COLO668 (cell line): ENCODE data around the gene CORO1C.
A peak's percentile ranks its signal among the peaks of the same experiment; 100 is the strongest.

Experiments
- DNase-seq: peaks from one replicate; lab custom pipeline; 2025; ENCODE audit not compliant: unreplicated experiment; lab: John Stamatoyannopoulos, UW

CORO1C gene

GRCh38 chr12:108700833-108701541 lies 30.3 kb downstream of the CORO1C start:
- DNase-seq, result no peak

- DNase-seq, result no peak
Measured at GRCh38 chr12:108699955-108700563, 31.3 kb downstream of the CORO1C start.

- DNase-seq, result no peak
Measured at GRCh38 chr12:108697905-108698304, 33.4 kb downstream of the CORO1C start.

DNA sequence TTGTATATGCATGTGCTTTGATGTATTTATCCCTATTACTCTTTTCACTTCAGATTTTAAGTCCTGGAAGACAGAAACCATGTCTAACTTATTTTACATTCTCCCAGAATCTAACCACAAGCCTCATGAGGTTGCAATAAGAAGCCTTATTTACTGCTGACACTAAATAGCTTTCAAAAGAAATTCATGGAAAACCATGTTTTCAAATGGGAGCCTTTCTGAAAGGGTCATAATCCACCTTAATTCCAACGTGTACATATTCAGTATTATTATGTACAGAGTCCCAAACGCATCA lies 34.4 kb downstream of the CORO1C start:
- DNase-seq, result no peak

GRCh38 chr12:108696111-108696995 lies 35.0 kb downstream of the CORO1C start:
- no peak for DNase-seq

GRCh38 chr12:108694812-108695278 lies 36.5 kb downstream of the CORO1C start:
- no peak for DNase-seq

DNA sequence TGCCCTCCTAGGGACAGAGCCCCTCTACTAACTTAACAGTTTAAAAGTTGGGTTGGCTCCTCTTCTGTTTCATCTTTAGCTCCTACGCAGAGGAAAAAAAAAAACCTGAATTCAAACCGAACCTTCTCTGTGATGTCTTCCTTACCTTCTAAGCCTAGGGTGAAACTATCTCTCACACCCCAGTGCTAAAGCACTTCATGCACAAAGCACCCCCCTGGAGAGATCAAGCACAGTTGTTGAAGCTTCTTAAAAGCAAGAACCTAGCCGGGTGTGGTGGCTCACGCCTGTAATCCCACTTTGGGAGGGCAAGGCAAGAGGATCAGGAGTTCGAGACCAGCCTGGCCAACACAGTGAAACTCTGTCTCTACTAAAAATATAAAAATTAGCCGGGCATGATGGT lies 37.6 kb downstream of the CORO1C start:
- no peak for DNase-seq

GRCh38 chr12:108693186-108693730 lies 38.1 kb downstream of the CORO1C start:
- no peak for DNase-seq

DNA sequence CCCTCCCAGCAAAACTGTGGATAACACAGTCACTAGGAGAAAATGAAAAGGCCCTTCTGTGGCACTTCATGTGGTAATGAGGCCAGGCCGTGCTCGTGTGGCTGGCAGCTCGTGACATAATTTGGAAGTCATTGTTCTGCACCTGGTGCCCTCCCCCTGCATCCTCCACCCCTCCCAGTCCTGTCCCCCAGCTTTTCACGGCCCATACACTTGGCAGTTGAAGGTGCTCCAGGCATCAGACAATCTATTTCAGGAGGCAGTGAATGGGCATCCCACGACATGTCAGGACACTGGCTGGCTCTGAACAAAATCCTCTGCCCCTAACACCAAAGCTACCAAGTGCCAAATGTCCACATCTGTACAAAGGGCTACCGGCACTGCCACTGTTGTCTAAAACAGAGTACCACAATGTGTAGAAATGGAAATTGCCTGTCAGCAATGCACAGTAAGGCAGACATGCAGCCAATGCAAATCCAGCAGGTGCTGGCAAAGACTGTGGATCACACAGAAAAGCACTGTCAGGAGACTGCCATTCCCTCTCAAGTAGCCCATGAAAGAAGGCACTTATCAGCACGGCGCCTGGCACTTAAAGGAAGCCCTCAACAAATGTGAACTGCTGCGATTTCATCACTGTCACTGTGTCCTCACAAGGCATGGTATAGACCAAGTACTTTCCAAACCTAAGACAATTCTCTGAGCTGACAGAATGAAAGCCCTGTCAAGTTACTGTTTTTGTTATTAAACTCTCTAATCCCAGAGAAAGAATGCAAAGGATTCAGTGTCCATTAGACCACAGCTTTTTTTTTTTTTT lies 39.1 kb downstream of the CORO1C start:
- peak; percentile 96 for DNase-seq

DNA sequence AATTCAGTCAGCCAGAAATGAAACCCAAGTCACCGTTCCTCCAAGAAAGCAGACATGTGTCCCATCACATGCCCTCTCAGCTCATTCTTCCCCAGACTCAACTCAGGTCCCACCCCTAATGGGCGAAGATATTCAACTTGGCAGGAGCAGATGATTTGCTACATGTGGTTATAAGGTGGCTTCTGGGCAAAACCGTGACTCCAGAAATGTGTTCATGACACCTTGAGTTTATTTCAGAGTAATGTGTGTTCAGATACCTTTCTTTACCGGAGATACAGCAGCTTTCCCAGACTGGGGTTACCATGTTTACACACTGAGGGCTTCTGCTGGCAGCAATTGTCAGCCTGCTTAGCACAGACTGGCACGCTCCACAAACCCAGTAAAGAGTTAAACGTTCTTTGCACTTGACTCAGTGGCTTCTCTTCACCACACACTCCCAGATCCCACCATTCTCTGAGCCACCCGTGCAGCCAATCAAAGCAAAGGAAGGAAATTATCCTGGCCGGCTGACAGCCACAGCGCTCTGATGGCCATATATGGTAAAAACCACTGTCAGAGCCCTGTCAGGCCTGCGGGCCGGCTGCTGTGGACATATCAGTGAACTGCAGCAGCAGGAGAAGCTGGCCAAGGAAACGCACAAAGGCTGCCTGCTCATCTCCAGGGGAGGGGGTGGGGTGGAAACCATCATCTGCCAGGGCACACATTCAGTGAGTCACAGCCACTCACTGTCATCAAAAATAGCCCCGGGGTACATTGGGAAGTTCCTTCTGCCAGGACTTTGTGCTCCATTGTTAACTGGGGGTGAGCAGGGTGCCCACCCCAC lies 39.9 kb downstream of the CORO1C start:
- DNase-seq, result peak; percentile 97

DNA sequence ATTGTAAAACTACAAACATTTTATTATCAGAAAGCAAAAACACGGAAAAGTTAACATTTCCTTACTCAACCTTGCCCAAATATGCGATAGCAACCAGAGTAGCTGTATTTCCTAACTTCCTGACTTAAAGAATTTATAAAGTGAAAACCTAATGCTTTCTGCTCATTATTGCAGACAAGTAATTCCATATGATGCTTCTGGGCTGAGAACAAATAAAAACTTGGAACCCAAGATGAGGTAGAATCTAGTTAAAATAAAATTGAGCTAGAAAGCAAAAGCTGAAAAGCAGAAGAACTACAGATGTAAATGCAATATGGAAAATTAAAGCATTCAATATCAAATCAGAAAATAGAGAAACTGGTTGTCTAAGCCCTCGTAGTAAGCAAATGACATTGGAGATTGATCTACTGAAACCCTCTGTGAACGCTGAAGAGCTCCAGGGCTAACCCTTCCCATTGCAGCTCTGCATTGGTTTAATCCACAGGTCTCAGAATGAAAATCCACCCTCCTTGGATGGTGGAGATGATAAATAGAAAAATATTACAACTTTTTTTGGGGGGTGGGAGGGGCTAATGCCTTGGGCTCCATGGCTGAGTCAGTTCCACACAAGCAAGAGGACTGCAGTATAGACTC lies 40.7 kb downstream of the CORO1C start:
- DNase-seq, result no peak

DNA sequence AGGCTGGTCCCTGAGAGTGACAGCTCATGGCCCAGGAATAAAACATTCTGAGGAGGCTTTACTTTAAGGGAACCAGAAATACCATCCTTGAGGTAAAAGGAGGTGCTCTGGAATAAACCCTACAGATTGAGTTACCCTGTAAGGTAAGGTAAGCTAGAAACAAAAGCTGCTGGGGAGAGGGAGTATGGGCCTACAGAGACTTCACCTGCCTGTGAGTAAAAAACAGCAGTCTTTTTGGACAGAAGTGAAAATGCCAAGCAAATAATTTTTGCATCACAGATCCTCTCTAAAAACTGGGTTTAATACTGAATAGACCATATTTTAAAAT lies 41.2 kb downstream of the CORO1C start:
- DNase-seq, result no peak

GRCh38 chr12:108689314-108690190 lies 41.8 kb downstream of the CORO1C start:
- peak; percentile 17 for DNase-seq

GRCh38 chr12:108686780-108687179 lies 44.5 kb downstream of the CORO1C start:
- no peak for DNase-seq

- no peak for DNase-seq
Measured at GRCh38 chr12:108685469-108686260, 45.7 kb downstream of the CORO1C start.

DNA sequence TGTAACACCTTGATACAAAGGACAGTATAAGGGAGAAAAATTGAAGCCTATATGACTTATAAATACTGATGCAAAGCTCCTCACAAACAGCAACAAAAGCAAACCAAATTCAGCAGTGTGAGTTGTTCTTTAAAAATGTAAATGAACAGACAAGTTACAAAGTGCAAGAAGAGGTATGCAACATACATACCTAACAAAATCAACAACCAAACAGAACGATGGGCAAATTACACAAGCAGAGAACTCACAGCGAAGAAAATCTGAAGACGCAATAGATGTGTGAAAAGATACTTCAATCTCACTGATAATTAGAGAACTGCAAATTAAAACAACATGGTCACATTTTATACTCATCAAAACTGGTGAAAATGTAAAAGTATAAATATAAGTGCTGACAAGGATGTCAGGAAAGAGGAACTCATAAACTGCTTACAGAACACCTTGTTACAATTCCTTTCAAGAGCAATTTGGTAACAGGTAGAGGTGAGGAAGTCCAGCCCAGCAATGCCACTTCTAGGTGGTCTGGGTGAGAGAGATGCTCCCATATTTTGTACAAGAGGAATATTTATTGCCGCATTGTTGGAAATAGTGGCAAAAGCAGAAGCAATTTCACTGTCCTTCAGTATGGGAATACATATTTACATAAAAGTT lies 47.3 kb downstream of the CORO1C start:
- DNase-seq, result no peak

DNA sequence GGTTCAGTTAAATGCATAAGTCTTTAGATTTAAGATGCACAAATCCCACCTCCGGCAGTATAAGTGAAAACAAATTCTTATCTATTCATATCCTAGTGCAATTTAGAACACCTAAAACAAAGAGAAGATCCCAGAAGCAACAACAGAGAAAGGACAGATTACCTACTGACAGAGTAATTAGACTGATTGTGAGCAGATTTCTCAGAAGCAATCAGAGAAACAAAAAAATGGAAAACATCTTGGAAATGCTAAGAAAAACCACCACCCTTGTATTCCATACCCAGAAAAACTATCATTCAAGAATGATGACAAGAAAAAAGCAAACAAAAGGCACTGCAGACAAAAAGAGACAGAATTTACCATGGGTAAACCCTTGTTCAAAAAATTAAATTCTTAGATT lies 50.0 kb downstream of the CORO1C start:
- DNase-seq, result no peak
